Measurements from ENCODE around the gene USP9X. TPM values are rescaled to one million over a fixed set of nuclear protein-coding genes. Genes with fewer than 3 reads are reported as not detected.
A peak's percentile ranks its signal among the peaks of the same experiment; 100 is the strongest.

USP9X gene
- total and polyA plus RNA-seq, 2 experiments from 2014 or later = 62.2 to 329 TPM

- TF ChIP-seq, protein P1, sequence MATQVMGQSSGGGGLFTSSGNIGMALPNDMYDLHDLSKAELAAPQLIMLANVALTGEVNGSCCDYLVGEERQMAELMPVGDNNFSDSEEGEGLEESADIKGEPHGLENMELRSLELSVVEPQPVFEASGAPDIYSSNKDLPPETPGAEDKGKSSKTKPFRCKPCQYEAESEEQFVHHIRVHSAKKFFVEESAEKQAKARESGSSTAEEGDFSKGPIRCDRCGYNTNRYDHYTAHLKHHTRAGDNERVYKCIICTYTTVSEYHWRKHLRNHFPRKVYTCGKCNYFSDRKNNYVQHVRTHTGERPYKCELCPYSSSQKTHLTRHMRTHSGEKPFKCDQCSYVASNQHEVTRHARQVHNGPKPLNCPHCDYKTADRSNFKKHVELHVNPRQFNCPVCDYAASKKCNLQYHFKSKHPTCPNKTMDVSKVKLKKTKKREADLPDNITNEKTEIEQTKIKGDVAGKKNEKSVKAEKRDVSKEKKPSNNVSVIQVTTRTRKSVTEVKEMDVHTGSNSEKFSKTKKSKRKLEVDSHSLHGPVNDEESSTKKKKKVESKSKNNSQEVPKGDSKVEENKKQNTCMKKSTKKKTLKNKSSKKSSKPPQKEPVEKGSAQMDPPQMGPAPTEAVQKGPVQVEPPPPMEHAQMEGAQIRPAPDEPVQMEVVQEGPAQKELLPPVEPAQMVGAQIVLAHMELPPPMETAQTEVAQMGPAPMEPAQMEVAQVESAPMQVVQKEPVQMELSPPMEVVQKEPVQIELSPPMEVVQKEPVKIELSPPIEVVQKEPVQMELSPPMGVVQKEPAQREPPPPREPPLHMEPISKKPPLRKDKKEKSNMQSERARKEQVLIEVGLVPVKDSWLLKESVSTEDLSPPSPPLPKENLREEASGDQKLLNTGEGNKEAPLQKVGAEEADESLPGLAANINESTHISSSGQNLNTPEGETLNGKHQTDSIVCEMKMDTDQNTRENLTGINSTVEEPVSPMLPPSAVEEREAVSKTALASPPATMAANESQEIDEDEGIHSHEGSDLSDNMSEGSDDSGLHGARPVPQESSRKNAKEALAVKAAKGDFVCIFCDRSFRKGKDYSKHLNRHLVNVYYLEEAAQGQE (IDR thresholded peaks at IDR 0.05; ENCODE audit: unreplicated experiment) = no peak
- TF ChIP-seq STAT1 (IDR thresholded peaks at IDR 0.05; ENCODE audit: unreplicated experiment) (no peak), ZNF331 (CRISPR knock-in tag; IDR thresholded peaks at IDR 0.05; ENCODE audit: low read depth) (no peak), NANOG (IDR thresholded peaks at IDR 0.05; ENCODE audit: borderline replicate concordance) (no peak)
- H2AFZ ChIP-seq = no peak overlapping the region
- no peak overlapping the region for H3K27ac ChIP-seq (ENCODE audit: low read depth)
- Mint-ChIP-seq H3K4me1 (peaks cover 22% of the 10 kb centered on the region; the same call in 2 of the 3 replicates), H3K27ac (no peak overlapping the region), H3K27me3 (ENCODE audit: insufficient read depth, low read depth, poor library complexity) (peaks cover 2% of the 10 kb centered on the region), H3K4me3 (no peak overlapping the region), H3K9me3 (no peaks in the 10 kb centered on the region), H3K36me3 (ENCODE audit: low read depth) (peaks cover 13% of the 10 kb centered on the region)
- H3K27me3 ChIP-seq (ENCODE audit: insufficient read depth) = no peaks in the 10 kb centered on the region
- H3K79me2 ChIP-seq (replicated peaks; ENCODE audit: insufficient read depth) = peaks cover 38% of the 10 kb centered on the region
- no peak for ATAC-seq
- H3K9me2 ChIP-seq (ENCODE audit: insufficient read depth) = no peaks in the 10 kb centered on the region
- H3K4me3 ChIP-seq = no peak overlapping the region
- H4K20me1 ChIP-seq (replicated peaks; ENCODE audit: insufficient read depth) = no peaks in the 10 kb centered on the region; the same call in 1 of the 2 replicates
- peaks cover 8% of the 10 kb centered on the region for H3K4me1 ChIP-seq (ENCODE audit: insufficient read depth)
- H3F3A ChIP-seq (replicated peaks; ENCODE audit: low read depth) = no peaks in the 10 kb centered on the region
- no peak for DNase-seq (ENCODE audit: low spot score)
- no peak overlapping the region for H3K4me2 ChIP-seq
- no peaks in the 10 kb centered on the region; the same call in 1 of the 2 replicates for H3K36me3 ChIP-seq (ENCODE audit: insufficient read depth)
Observed at GRCh38 chrX:41082783-41083182, 2.5 kb upstream of the USP9X start.

- Mint-ChIP-seq H3K9me3 (no peaks in the 10 kb centered on the region), H3K4me1 (peaks cover 22% of the 10 kb centered on the region; the same call in 2 of the 3 replicates), H3K27ac (peak overlapping the region; percentile 100), H3K36me3 (ENCODE audit: low read depth) (peaks cover 28% of the 10 kb centered on the region), H3K4me3 (peak overlapping the region; percentile 96), H3K27me3 (ENCODE audit: insufficient read depth, low read depth, poor library complexity) (peaks cover 2% of the 10 kb centered on the region)
- peak overlapping the region; percentile 94 for H3K4me3 ChIP-seq
- TF ChIP-seq EZH2phosphoT487 (IDR thresholded peaks at IDR 0.05; ENCODE audit: unreplicated experiment) (no peak), NANOG (IDR thresholded peaks at IDR 0.05; ENCODE audit: borderline replicate concordance) (no peak), CREB1 (CRISPR knock-in tag; IDR thresholded peaks at IDR 0.05; ENCODE audit: low read depth) (peak; percentile 98), POLR2AphosphoS5 (IDR thresholded peaks at IDR 0.05; ENCODE audit: low read depth) (peak; percentile 64)
- peaks cover 13% of the 10 kb centered on the region for H4K20me1 ChIP-seq (replicated peaks; ENCODE audit: insufficient read depth)
- no peaks in the 10 kb centered on the region for H3K9me2 ChIP-seq (ENCODE audit: insufficient read depth)
- H3K4me2 ChIP-seq = peak overlapping the region; percentile 79
- ATAC-seq = peak; percentile 73
- no peaks in the 10 kb centered on the region for H3F3A ChIP-seq (replicated peaks; ENCODE audit: low read depth)
- peaks cover 7% of the 10 kb centered on the region; the same call in 1 of the 2 replicates for H3K36me3 ChIP-seq (ENCODE audit: insufficient read depth)
- H3K4me1 ChIP-seq (ENCODE audit: insufficient read depth) = peaks cover 8% of the 10 kb centered on the region
- DNase-seq (ENCODE audit: low spot score) = peak; percentile 93
- H3K79me2 ChIP-seq (replicated peaks; ENCODE audit: insufficient read depth) = peaks cover 53% of the 10 kb centered on the region
- no peak overlapping the region for H2AFZ ChIP-seq
- H3K27ac ChIP-seq (ENCODE audit: low read depth) = peak overlapping the region; percentile 100
- no peaks in the 10 kb centered on the region for H3K27me3 ChIP-seq (ENCODE audit: insufficient read depth)
Observed at GRCh38 chrX:41084044-41084892, 977 bp upstream of the USP9X start.
